HL-60/S4 treated with phorbol 12-myristate 13-acetate at 8.2 ng/mL for 4 days and 3 days (cell line): ENCODE data around the gene MICAL3.

Experiments used
- in situ Hi-C: fragments of 300-500 bp; cut with MboI; formaldehyde crosslinking; loops from 2 replicates; pipeline ENCODE4 v1.15.0; 2022; ENCODE audit warnings: low sequenced_read_pairs

MICAL3 gene

GRCh38 chr22:17808693-17809403 is 215.5 kb downstream of the MICAL3 start:
- in situ Hi-C loops, result no loop called here

- in situ Hi-C loops, result no loop called here
These were observed 216.6 kb downstream of the MICAL3 start for GRCh38 chr22:17807578-17808410.

GRCh38 chr22:17807086-17807485 is 217.3 kb downstream of the MICAL3 start:
- in situ Hi-C loops, result no loop called here

GRCh38 chr22:17806437-17806836 is 217.9 kb downstream of the MICAL3 start:
- in situ Hi-C loops, result no loop called here

- in situ Hi-C loops, result no loop called here
These were observed 219.9 kb downstream of the MICAL3 start for GRCh38 chr22:17804331-17805080.

GRCh38 chr22:17803609-17804270 is 220.6 kb downstream of the MICAL3 start:
- in situ Hi-C loops, result no loop called here

GRCh38 chr22:17802822-17803221 is 221.5 kb downstream of the MICAL3 start:
- in situ Hi-C loops, result no loop called here

- in situ Hi-C loops, result no loop called here
These were observed 221.9 kb downstream of the MICAL3 start for GRCh38 chr22:17802411-17802810.

- in situ Hi-C loops, result no loop called here
These were observed 226.4 kb downstream of the MICAL3 start for GRCh38 chr22:17797721-17798559.

- in situ Hi-C loops, result no loop called here
These were observed 227.7 kb downstream of the MICAL3 start for GRCh38 chr22:17796695-17797094.

- in situ Hi-C loops, result no loop called here
These were observed 228.5 kb downstream of the MICAL3 start for GRCh38 chr22:17795661-17796548.

- in situ Hi-C loops, result no loop called here
These were observed 229.4 kb downstream of the MICAL3 start for GRCh38 chr22:17794726-17795542.

- in situ Hi-C loops, result no loop called here
These were observed 231.4 kb downstream of the MICAL3 start for GRCh38 chr22:17792854-17793434.

GRCh38 chr22:17792299-17792698 is 232.1 kb downstream of the MICAL3 start:
- in situ Hi-C loops, result no loop called here

- in situ Hi-C loops, result no loop called here
These were observed 233.2 kb downstream of the MICAL3 start for GRCh38 chr22:17791196-17791595.

GRCh38 chr22:17789379-17790200 is 234.8 kb downstream of the MICAL3 start:
- in situ Hi-C loops, result no loop called here
